Measurements from ENCODE around the gene MYO9A.
"Not testable (repeated sequence)": the region's sequence is repeated elsewhere in the genome, so short reads cannot be mapped to it uniquely, and the experiment has no call there.

The MYO9A gene

GRCh38 chr15:71939981-71940588 lies 177.9 kb downstream of the MYO9A start:
- no peak for DNase-seq

GRCh38 chr15:71937650-71938311 lies 180.2 kb downstream of the MYO9A start:
- no peak for DNase-seq

GRCh38 chr15:71934446-71934845 lies 183.5 kb downstream of the MYO9A start:
- no peak for DNase-seq

- no peak for DNase-seq
Observed at GRCh38 chr15:71932689-71933088, 185.3 kb downstream of the MYO9A start.

- no peak for DNase-seq
Observed at GRCh38 chr15:71931261-71931660, 186.7 kb downstream of the MYO9A start.

GRCh38 chr15:71925145-71925544 lies 192.8 kb downstream of the MYO9A start:
- DNase-seq: no peak

- DNase-seq: no peak
Observed at GRCh38 chr15:71921191-71921590, 196.8 kb downstream of the MYO9A start.

- no peak for DNase-seq
Observed at GRCh38 chr15:71920573-71920972, 197.4 kb downstream of the MYO9A start.

GRCh38 chr15:71916834-71917233 lies 201.1 kb downstream of the MYO9A start:
- peak in 1 of 2 donors; percentile 10 for DNase-seq

- no peak for DNase-seq
Observed at GRCh38 chr15:71914092-71914491, 203.9 kb downstream of the MYO9A start.

- peak; percentile 17 to 27 for DNase-seq
Observed at GRCh38 chr15:71899674-71900073, 218.3 kb downstream of the MYO9A start.

GRCh38 chr15:71893691-71894090 lies 224.3 kb downstream of the MYO9A start:
- DNase-seq: no peak

- DNase-seq: no peak
Observed at GRCh38 chr15:71892335-71892734, 225.6 kb downstream of the MYO9A start.

GRCh38 chr15:71891026-71891425 lies 226.9 kb downstream of the MYO9A start:
- DNase-seq: peak in 1 of 2 donors; percentile 6

- DNase-seq: no peak
Observed at GRCh38 chr15:71889947-71890346, 228.0 kb downstream of the MYO9A start.

GRCh38 chr15:71889385-71889784 lies 228.6 kb downstream of the MYO9A start:
- DNase-seq: no peak

- DNase-seq: no peak
Observed at GRCh38 chr15:71888797-71889196, 229.2 kb downstream of the MYO9A start.

GRCh38 chr15:71885390-71885789 lies 232.6 kb downstream of the MYO9A start:
- DNase-seq: peak in 1 of 2 donors; percentile 14

- DNase-seq: no peak
Observed at GRCh38 chr15:71883447-71883846, 234.5 kb downstream of the MYO9A start.

GRCh38 chr15:71880276-71880675 lies 237.7 kb downstream of the MYO9A start:
- no peak for DNase-seq

- DNase-seq: no peak
Observed at GRCh38 chr15:71874245-71874644, 243.7 kb downstream of the MYO9A start.

- not testable (repeated sequence) for DNase-seq
Observed at GRCh38 chr15:71858232-71858631, 259.7 kb downstream of the MYO9A start.

GRCh38 chr15:71853543-71853942 lies 264.4 kb downstream of the MYO9A start:
- no peak for DNase-seq

- no peak for DNase-seq
Observed at GRCh38 chr15:71844916-71845315, 273.0 kb downstream of the MYO9A start.

- DNase-seq: no peak
Observed at GRCh38 chr15:71841563-71841962, 276.4 kb downstream of the MYO9A start.

Data from hippocampal formation (tissue), 2 donors.